IMR-90 (cell line): Measurements from ENCODE around the gene EVPL. TPM values are rescaled to one million over a fixed set of nuclear protein-coding genes. Genes with fewer than 3 reads are reported as not detected.

Source experiments
- ATAC-seq: fragments of 200-7000 bp; cut with Tn5 transposase; 2 replicates; pipeline ENCODE4 v1.9.1; 2020; ENCODE audit warnings: low read depth, mild to moderate bottlenecking, moderate library complexity
- BruUV-seq: library from RNA; stranded (reverse); fragments of 400-500 nt; replicated peaks from 2 replicates; lab custom pipeline; 2021; lab: Mats Ljungman, UMichigan
- CTCF ChIA-PET: fragments of 300-600 bp; formaldehyde crosslinking; extraction: SDS; loops from one replicate; lab custom pipeline; 2021; ENCODE audit warnings: antibody characterized with exemption; lab: Yijun Ruan, JAX
- POLR2A ChIA-PET: fragments of 300-600 bp; sonication (Branson Sonifier 250); formaldehyde crosslinking; loops from one replicate; lab custom pipeline; 2022; ENCODE audit warnings: antibody characterized with exemption; ENCODE audit not compliant: unreplicated experiment; lab: Charles Lee
- DNase-seq: peaks from one replicate; pipeline ENCODE4 v3.0.0; 2013
- H2AFZ ChIP-seq: replicated peaks from 2 replicates; pipeline ENCODE3; 2013; ENCODE audit warnings: low read length, mild to moderate bottlenecking; ENCODE audit not compliant: poor library complexity
- H2AK5ac ChIP-seq: 2 replicates; pipeline ENCODE4 v1.6.1; 2013; ENCODE audit warnings: low read depth, low read length, inconsistent platforms
- H2AK9ac ChIP-seq: replicated peaks from 2 replicates; pipeline ENCODE3; 2013; ENCODE audit warnings: mild to moderate bottlenecking, low read depth, low read length, moderate library complexity; ENCODE audit not compliant: poor library complexity
- H2BK120ac ChIP-seq: 2 replicates; pipeline ENCODE4 v1.6.1; 2013; ENCODE audit warnings: low read depth, low read length, inconsistent platforms
- H2BK15ac ChIP-seq: 3 replicates; pipeline ENCODE4 v1.6.1; 2013; ENCODE audit warnings: low read depth, low read length, inconsistent platforms
- H2BK20ac ChIP-seq: 2 replicates; pipeline ENCODE4 v1.6.1; 2013; ENCODE audit warnings: low read depth, mild to moderate bottlenecking, inconsistent platforms, low read length, moderate library complexity
- H2BK5ac ChIP-seq: 2 replicates; pipeline ENCODE4 v1.6.1; 2013; ENCODE audit warnings: mild to moderate bottlenecking, low read depth, low read length, inconsistent platforms; ENCODE audit not compliant: poor library complexity, severe bottlenecking
- H3K14ac ChIP-seq: replicated peaks from 2 replicates; pipeline ENCODE4 v1.6.1; 2013; ENCODE audit warnings: low read depth, low read length, inconsistent platforms
- H3K18ac ChIP-seq: 2 replicates; pipeline ENCODE4 v1.6.1; 2013; ENCODE audit warnings: low read depth, low read length, control low read depth
- H3K23ac ChIP-seq: 2 replicates; pipeline ENCODE4 v1.6.1; 2013; ENCODE audit warnings: low read depth, low read length, inconsistent platforms
- H3K27ac ChIP-seq: 2 replicates; pipeline ENCODE4 v1.5.1; 2013; ENCODE audit warnings: mild to moderate bottlenecking, control low read depth, low read length; ENCODE audit not compliant: insufficient read depth
- H3K27me3 ChIP-seq: 2 replicates; pipeline ENCODE4 v1.6.1; 2013; ENCODE audit warnings: low read length; ENCODE audit not compliant: control insufficient read depth, insufficient read depth
- H3K36me3 ChIP-seq: 2 replicates; pipeline ENCODE4 v1.6.1; 2013; ENCODE audit warnings: low read length, mixed read lengths; ENCODE audit not compliant: control insufficient read depth, insufficient read depth
- H3K4ac ChIP-seq: 2 replicates; pipeline ENCODE4 v1.6.1; 2013; ENCODE audit warnings: low read depth, low read length, inconsistent platforms
- H3K4me1 ChIP-seq: 2 replicates; pipeline ENCODE4 v1.6.1; 2013; ENCODE audit warnings: low read length, mixed read lengths; ENCODE audit not compliant: control insufficient read depth, insufficient read depth
- H3K4me2 ChIP-seq: 2 replicates; pipeline ENCODE4 v1.6.1; 2013; ENCODE audit warnings: low read depth, mild to moderate bottlenecking, control low read depth, low read length, moderate library complexity
- H3K4me3 ChIP-seq: 2 replicates; pipeline ENCODE4 v1.5.1; 2013; ENCODE audit warnings: low read depth, mild to moderate bottlenecking, control low read depth, low read length, moderate library complexity; ENCODE audit not compliant: insufficient read depth
- H3K56ac ChIP-seq: 2 replicates; pipeline ENCODE4 v1.6.1; 2013; ENCODE audit warnings: low read length, inconsistent platforms; ENCODE audit not compliant: insufficient read depth; ENCODE audit errors: extremely low read depth
- H3K79me1 ChIP-seq, 2 experiments: 2 replicates each; pipeline ENCODE4 v1.6.1; 2013; ENCODE audit warnings: low read length in 2 of 2, inconsistent platforms in 1 of 2, low read depth in 1 of 2
- H3K9ac ChIP-seq: 2 replicates; pipeline ENCODE4 v1.6.1; 2013; ENCODE audit warnings: low read depth, low read length, control low read depth
- H3K9me1 ChIP-seq: 2 replicates; pipeline ENCODE4 v1.6.1; 2013; ENCODE audit warnings: low read length, inconsistent platforms; ENCODE audit not compliant: insufficient read depth
- H3K9me3 ChIP-seq: 2 replicates; pipeline ENCODE4 v1.6.1; 2013; ENCODE audit warnings: low read length; ENCODE audit not compliant: control insufficient read depth, insufficient read depth
- H4K20me1 ChIP-seq: 2 replicates; pipeline ENCODE4 v1.6.1; 2013; ENCODE audit warnings: low read length, inconsistent platforms; ENCODE audit not compliant: insufficient read depth
- H4K5ac ChIP-seq: 2 replicates; pipeline ENCODE4 v1.6.1; 2013; ENCODE audit warnings: mild to moderate bottlenecking, low read depth, low read length, control low read depth
- H4K8ac ChIP-seq, 2 experiments: 2 replicates each; pipeline ENCODE4 v1.6.1; 2013; ENCODE audit warnings: low read depth in 2 of 2, low read length in 2 of 2, control low read depth in 1 of 2, inconsistent platforms in 1 of 2
- H4K91ac ChIP-seq: 2 replicates; pipeline ENCODE4 v1.6.1; 2013; ENCODE audit warnings: low read depth, low read length, inconsistent platforms; ENCODE audit not compliant: insufficient read depth
- BHLHE40 ChIP-seq: fragments of 150-350 bp; IDR thresholded peaks from 2 replicates; pipeline ENCODE4 v1.6.1; 2016; ENCODE audit warnings: mild to moderate bottlenecking, low read depth, low read length
- CEBPB ChIP-seq: IDR thresholded peaks from 2 replicates; pipeline ENCODE4 v1.6.1; 2012; ENCODE audit warnings: low read depth, low read length, improper control_type of control experiment
- CHD1 ChIP-seq: IDR thresholded peaks from 2 replicates; pipeline ENCODE4 v1.6.1; 2012; ENCODE audit warnings: low read depth, low read length, improper control_type of control experiment
- CTCF ChIP-seq: conservative IDR thresholded peaks from 2 replicates; pipeline ENCODE4 v1.5.1; 2012; ENCODE audit warnings: mild to moderate bottlenecking, low read depth, low read length, improper control_type of control experiment
- ELK1 ChIP-seq: fragments of 150-350 bp; IDR thresholded peaks from 2 replicates; pipeline ENCODE4 v1.6.1; 2016; ENCODE audit warnings: low read depth, mild to moderate bottlenecking, low read length, moderate library complexity, borderline replicate concordance
- FOS ChIP-seq: fragments of 150-350 bp; IDR thresholded peaks from 2 replicates; pipeline ENCODE4 v1.6.1; 2016; ENCODE audit warnings: low read depth, low read length
- MAFK ChIP-seq: IDR thresholded peaks from 2 replicates; pipeline ENCODE4 v1.6.1; 2012; ENCODE audit warnings: low read depth, low read length, improper control_type of control experiment
- MAZ ChIP-seq: IDR thresholded peaks from 2 replicates; pipeline ENCODE4 v1.6.1; 2012; ENCODE audit warnings: low read depth, mild to moderate bottlenecking, low read length, improper control_type of control experiment, moderate library complexity, borderline replicate concordance
- MXI1 ChIP-seq: IDR thresholded peaks from 2 replicates; pipeline ENCODE4 v1.6.1; 2012; ENCODE audit warnings: low read depth, mild to moderate bottlenecking, low read length, moderate library complexity, borderline replicate concordance
- NFE2L2 ChIP-seq: fragments of 150-350 bp; IDR thresholded peaks from 2 replicates; pipeline ENCODE4 v1.6.1; 2016; ENCODE audit warnings: low read depth, mild to moderate bottlenecking, low read length
- POLR2A ChIP-seq: IDR thresholded peaks from 2 replicates; pipeline ENCODE4 v1.6.1; 2012; ENCODE audit warnings: mild to moderate bottlenecking, low read depth, low read length
- RAD21 ChIP-seq: IDR thresholded peaks from 2 replicates; pipeline ENCODE4 v1.6.1; 2012; ENCODE audit warnings: low read length, improper control_type of control experiment
- RCOR1 ChIP-seq: IDR thresholded peaks from 2 replicates; pipeline ENCODE4 v1.6.1; 2012; ENCODE audit warnings: mild to moderate bottlenecking, low read length, improper control_type of control experiment; ENCODE audit not compliant: insufficient replicate concordance
- RFX5 ChIP-seq: IDR thresholded peaks from 2 replicates; pipeline ENCODE4 v1.8.0; 2012; ENCODE audit warnings: low read depth, mild to moderate bottlenecking, low read length, moderate library complexity
- SMC3 ChIP-seq: fragments of 150-350 bp; IDR thresholded peaks from 2 replicates; pipeline ENCODE4 v1.6.1; 2016; ENCODE audit warnings: low read depth, mild to moderate bottlenecking, antibody characterized with exemption, low read length, moderate library complexity
- USF2 ChIP-seq: fragments of 150-350 bp; IDR thresholded peaks from 2 replicates; pipeline ENCODE4 v1.6.1; 2017; ENCODE audit warnings: mild to moderate bottlenecking, antibody characterized with exemption, low read length, low read depth
- WGBS, 2 experiments: methylation state at CpG; one replicate each; pipeline versions ENCODE4 v1.1.5 to v1.1.7; 2013; ENCODE audit warnings: missing lambda C conversion rate in 2 of 2; ENCODE audit not compliant: insufficient read length in 1 of 2; ENCODE audit errors: extremely low coverage in 2 of 2; 5-methylcytosine and 5-hydroxymethylcytosine counted together
- dilution Hi-C: fragments of 300-500 bp; cut with HindIII; formaldehyde crosslinking; loops from one replicate; pipeline ENCODE4 v1.14.3; 2018; ENCODE audit warnings: low sequenced_read_pairs; ENCODE audit not compliant: unreplicated experiment
- in situ Hi-C: fragments of 300-500 bp; cut with MboI; formaldehyde crosslinking; loops from 3 replicates; pipeline ENCODE4 v1.14.3; 2019; ENCODE audit warnings: low sequenced_read_pairs, inconsistent platforms, mixed read lengths
- intact Hi-C: fragments of 100-400 bp; cut with micrococcal nuclease; formaldehyde crosslinking; loops from 2 replicates; pipeline ENCODE4 v1.10.0; 2022
- polyA plus RNA-seq, 3 experiments: library from polyadenylated mRNA; depleted of rRNA; stranded (reverse); fragments of >200 nt; gene quantifications; 2 replicates each; pipeline ENCODE4 v1.2.3, GENCODE V29; 2012; ENCODE audit warnings: low replicate concordance in 1 of 3
- total RNA-seq: library from RNA; depleted of rRNA; stranded (reverse); fragments of >200 nt; gene quantifications from 2 replicates; pipeline ENCODE4 v1.2.3, GENCODE V29; 2012

EVPL gene
- total and polyA plus RNA-seq, 2 of the 4 experiments (the other 2 are of a cell fraction) = not detected

- intact Hi-C loops (no loop called here), in situ Hi-C loops (no loop called here), dilution Hi-C loops (no loop called here)
- no peak overlapping the region for H3K14ac ChIP-seq
- H2BK20ac ChIP-seq = no peak overlapping the region
- no peak overlapping the region for H3K4ac ChIP-seq
- no TSS peak for BruUV-seq
- H2BK15ac ChIP-seq = no peak overlapping the region
- H3K79me1 ChIP-seq = peaks cover 7 to 72% of the 10 kb centered on the region in 2 experiments
- H3K23ac ChIP-seq = no peak overlapping the region
- no peaks in the 10 kb centered on the region for H3K27me3 ChIP-seq
- no peak overlapping the region for H4K91ac ChIP-seq
- ATAC-seq = no peak
- no peak for DNase-seq
- H3K9ac ChIP-seq = no peak overlapping the region
- no peaks in the 10 kb centered on the region; the same call in 1 of the 2 replicates for H3K4me1 ChIP-seq
- no peak overlapping the region for H3K56ac ChIP-seq
- H4K8ac ChIP-seq = no peak overlapping the region
- WGBS, 2 experiments = 100% methylated on average over 1 of the region's 6 CpGs; no CpG with 5 or more reads in 1 of the 2 experiments
- no peak for TF ChIP-seq RAD21
- TF ChIP-seq MAZ = no peak
- no peak for TF ChIP-seq MAFK
- no peak for TF ChIP-seq CTCF
- no peak for TF ChIP-seq CHD1
- no peak for TF ChIP-seq NFE2L2
- TF ChIP-seq ELK1 = no peak
- TF ChIP-seq FOS = no peak
- TF ChIP-seq RFX5 = no peak
- no peak for TF ChIP-seq SMC3
- TF ChIP-seq CEBPB = no peak
- no peak for TF ChIP-seq POLR2A
- TF ChIP-seq MXI1 = no peak
- TF ChIP-seq USF2 = no peak
- no peak for TF ChIP-seq RCOR1
- TF ChIP-seq BHLHE40 = no peak
- H2AK9ac ChIP-seq = no peak overlapping the region
- H3K9me3 ChIP-seq = no peaks in the 10 kb centered on the region
- H3K4me3 ChIP-seq = no peak overlapping the region
- ChIA-PET CTCF (interaction anchor here (0.6 kb wide), 1 partner anchor 745 kb away, joined by 3 read pairs; no protein-coding TSS in a partner anchor), POLR2A (no interaction called here)
- no peak overlapping the region for H3K4me2 ChIP-seq
- no peak overlapping the region for H2BK5ac ChIP-seq
- peaks cover 30% of the 10 kb centered on the region for H4K20me1 ChIP-seq
- H3K18ac ChIP-seq = no peak overlapping the region
- no peak overlapping the region for H2AFZ ChIP-seq
- H4K5ac ChIP-seq = no peak overlapping the region
- H3K27ac ChIP-seq = no peak overlapping the region
- H2AK5ac ChIP-seq = no peak overlapping the region
- H3K36me3 ChIP-seq = peaks cover 65% of the 10 kb centered on the region
- H3K9me1 ChIP-seq = peaks cover 21% of the 10 kb centered on the region
- H2BK120ac ChIP-seq = no peak overlapping the region
These were observed 24.5 kb upstream of the EVPL start for GRCh38 chr17:76051561-76051960.
